HG03103 (cell line): ENCODE data around the gene RPS15A.

Experiments
- ATAC-seq: cut with Tn5 transposase; IDR thresholded peaks from one replicate; pipeline ENCODE4 v1.9.1; 2021; ENCODE audit warnings: low read depth; ENCODE audit not compliant: unreplicated experiment

Gene RPS15A

GRCh38 chr16:18789850-18790706 is at the start of gene RPS15A:
RPS15A (minus strand) TSS chr16:18790334; CDS start chr16:18789113, 1,221 bp downstream.
- peak; percentile 94 for ATAC-seq

- ATAC-seq, result no peak
These were observed 49.4 kb upstream of the RPS15A start for GRCh38 chr16:18839555-18839954.

- ATAC-seq, result no peak
These were observed 46.6 kb upstream of the RPS15A start for GRCh38 chr16:18836702-18837101.

- ATAC-seq, result no peak
These were observed 44.7 kb upstream of the RPS15A start for GRCh38 chr16:18834864-18835263.

GRCh38 chr16:18833707-18834505 is 43.8 kb upstream of the RPS15A start:
- no peak for ATAC-seq

GRCh38 chr16:18832613-18833012 is 42.5 kb upstream of the RPS15A start:
- no peak for ATAC-seq

- ATAC-seq, result no peak
These were observed 41.9 kb upstream of the RPS15A start for GRCh38 chr16:18832006-18832405.

- ATAC-seq, result no peak
These were observed 39.1 kb upstream of the RPS15A start for GRCh38 chr16:18829251-18829650.

GRCh38 chr16:18827890-18828289 is 37.8 kb upstream of the RPS15A start:
- no peak for ATAC-seq

- no peak for ATAC-seq
These were observed 26.2 kb upstream of the RPS15A start for GRCh38 chr16:18816286-18816685.

- ATAC-seq, result no peak
These were observed 21.8 kb upstream of the RPS15A start for GRCh38 chr16:18811925-18812324.

GRCh38 chr16:18809165-18809564 is 19.0 kb upstream of the RPS15A start:
- ATAC-seq, result no peak

GRCh38 chr16:18805257-18805773 is 15.2 kb upstream of the RPS15A start:
- ATAC-seq, result no peak

- no peak for ATAC-seq
These were observed 14.4 kb upstream of the RPS15A start for GRCh38 chr16:18804540-18804939.

GRCh38 chr16:18803569-18804462 is 13.7 kb upstream of the RPS15A start:
- no peak for ATAC-seq

GRCh38 chr16:18802767-18803343 is 12.7 kb upstream of the RPS15A start:
- ATAC-seq, result no peak

GRCh38 chr16:18801145-18801972 is 11.2 kb upstream of the RPS15A start, which contains the start of gene ARL6IP1:
ARL6IP1 (minus strand) TSS chr16:18801549; CDS start chr16:18801466, 83 bp downstream.
- ATAC-seq, result peak; percentile 94

- no peak for ATAC-seq
These were observed 10.6 kb upstream of the RPS15A start for GRCh38 chr16:18800775-18801144.

GRCh38 chr16:18800293-18800692 is 10.2 kb upstream of the RPS15A start:
- ATAC-seq, result no peak
